HepG2 (cell line): ENCODE results near the gene DNMT1. TPM values are rescaled to one million over a fixed set of nuclear protein-coding genes. Genes with fewer than 3 reads are reported as not detected.

ENCODE experiments used
- ATAC-seq: fragments of 200-7000 bp; cut with Tn5 transposase; 3 replicates; pipeline ENCODE4 v1.9.1; 2020; ENCODE audit warnings: mild to moderate bottlenecking, moderate library complexity
- BruUV-seq: library from RNA; stranded (reverse); fragments of 400-500 nt; replicated peaks from 2 replicates; lab custom pipeline; 2021; lab: Mats Ljungman, UMichigan
- CTCF ChIA-PET: fragments of 300-600 bp; formaldehyde crosslinking; extraction: SDS; loops from one replicate; lab custom pipeline; 2021; ENCODE audit warnings: low total read pairs, inconsistent platforms, low intra/inter-chr PET ratio; lab: Yijun Ruan, JAX
- POLR2A ChIA-PET: fragments of 350-600 bp; sonication (Branson Sonifier 250); formaldehyde crosslinking; loops from one replicate; lab custom pipeline; 2020; ENCODE audit warnings: antibody characterized with exemption, inconsistent platforms; lab: Yijun Ruan, JAX
- DNase-seq: peaks from one replicate; pipeline ENCODE4 v3.0.0-alpha.2; 2015; ENCODE audit warnings: low spot score
- FAIRE-seq: peaks from 3 replicates; lab custom pipeline; 2011; peaks lifted over from hg19 to GRCh38; lab: Jason Lieb, UNC
- H2AFZ ChIP-seq: one replicate; pipeline ENCODE4 v1.6.1; 2011; ENCODE audit warnings: low read length, inconsistent platforms
- H3K27ac ChIP-seq: fragments of 300-600 bp; 3 replicates; pipeline ENCODE4 v1.8.0; 2011; ENCODE audit warnings: mixed run types, mild to moderate bottlenecking, mixed read lengths, low read length, inconsistent platforms; ENCODE audit not compliant: insufficient read depth; ENCODE audit errors: extremely low read length
- H3K27me3 ChIP-seq, 2 experiments: fragments of 200-600 bp in 1 of 2; 2 replicates in 1 of 2; 3 replicates in 1 of 2; pipeline versions ENCODE4 v1.6.0 to v1.8.0; 2011; ENCODE audit warnings: low read length in 2 of 2, mild to moderate bottlenecking in 2 of 2, moderate library complexity in 2 of 2, inconsistent platforms in 1 of 2; ENCODE audit not compliant: insufficient read depth in 2 of 2, control insufficient read depth in 1 of 2
- H3K36me3 ChIP-seq, 2 experiments: fragments of 200-600 bp in 1 of 2; replicated peaks in 1 of 2; 2 replicates in 1 of 2; 3 replicates in 1 of 2; pipeline versions ENCODE4 v1.5.1 to v1.8.0; 2011; ENCODE audit warnings: low read length in 2 of 2, inconsistent platforms in 1 of 2; ENCODE audit not compliant: insufficient read depth in 2 of 2, control insufficient read depth in 1 of 2
- H3K4me1 ChIP-seq: 2 replicates; pipeline ENCODE4 v1.5.1; 2012; ENCODE audit warnings: low read length, inconsistent platforms; ENCODE audit not compliant: insufficient read depth
- H3K4me2 ChIP-seq: 2 replicates; pipeline ENCODE4 v1.6.0; 2011; ENCODE audit warnings: low read depth, low read length, inconsistent platforms
- H3K4me3 ChIP-seq, 3 experiments: fragments of 200-600 bp in 1 of 3; sonication (generic), shearing (Covaris generic) in 1 of 3; replicated peaks in 1 of 3; 2 replicates each; pipeline ENCODE4 v1.5.1; 2011 to 2016; ENCODE audit warnings: low read length in 3 of 3, inconsistent platforms in 2 of 3, low read depth in 2 of 3, mild to moderate bottlenecking in 2 of 3, control low read depth in 1 of 3, mixed read lengths in 1 of 3; ENCODE audit not compliant: insufficient read depth in 1 of 3
- H3K79me2 ChIP-seq: one replicate; pipeline ENCODE4 v1.6.1; 2011; ENCODE audit warnings: low read length, inconsistent platforms; ENCODE audit not compliant: insufficient read depth
- H3K9ac ChIP-seq: 2 replicates; pipeline ENCODE4 v1.6.0; 2011; ENCODE audit warnings: mild to moderate bottlenecking, low read depth, low read length, inconsistent platforms; ENCODE audit not compliant: insufficient read depth
- H3K9me3 ChIP-seq: 2 replicates; pipeline ENCODE4 v1.5.1; 2012; ENCODE audit warnings: mild to moderate bottlenecking, low read length
- H4K20me1 ChIP-seq: 2 replicates; pipeline ENCODE4 v1.6.0; 2011; ENCODE audit warnings: inconsistent platforms, mild to moderate bottlenecking, low read length, moderate library complexity; ENCODE audit not compliant: insufficient read depth
- GABPB1 ChIP-seq: IDR thresholded peaks from 2 replicates; pipeline ENCODE4 v1.6.1; 2016; ENCODE audit warnings: mild to moderate bottlenecking, missing genetic modification reagents, moderate library complexity, missing compliant biosample characterization
- HHEX ChIP-seq: IDR thresholded peaks from 2 replicates; pipeline ENCODE4 v1.6.1; 2016; ENCODE audit warnings: control low read depth
- HMGA1 ChIP-seq: sonication (generic); formaldehyde crosslinking; conservative IDR thresholded peaks from 2 replicates; pipeline ENCODE4 v1.4.0; 2020; ENCODE audit warnings: missing genetic modification reagents
- HNRNPH1 ChIP-seq: fragments of 200-400 bp; formaldehyde crosslinking; optimal IDR thresholded peaks from 2 replicates; pipeline ENCODE3; 2017; ENCODE audit warnings: mild to moderate bottlenecking, low read depth, low read length
- KMT2A ChIP-seq: sonication (generic); formaldehyde crosslinking; IDR thresholded peaks from 2 replicates; pipeline ENCODE4 v1.4.0; 2020; ENCODE audit warnings: missing genetic modification reagents
- MLX ChIP-seq: IDR thresholded peaks from 2 replicates; pipeline ENCODE4 v1.6.1; 2016
- ONECUT2 ChIP-seq: sonication (generic); formaldehyde crosslinking; IDR thresholded peaks from 2 replicates; pipeline ENCODE4 v1.4.0; 2020; ENCODE audit warnings: missing genetic modification reagents
- PLRG1 ChIP-seq: fragments of 450-650 bp; conservative IDR thresholded peaks from 2 replicates; pipeline ENCODE4 v1.6.1; 2016
- REPIN1 ChIP-seq: sonication (generic); formaldehyde crosslinking; IDR thresholded peaks from 2 replicates; pipeline ENCODE4 v1.8.0; 2022; ENCODE audit warnings: missing genetic modification reagents, low read depth, mild to moderate bottlenecking, borderline replicate concordance
- SIX1 ChIP-seq: sonication (generic); formaldehyde crosslinking; IDR thresholded peaks from 2 replicates; pipeline ENCODE4 v1.4.0; 2020; ENCODE audit warnings: missing genetic modification reagents, borderline replicate concordance
- SMC3 ChIP-seq: IDR thresholded peaks from 2 replicates; pipeline ENCODE4 v1.6.1; 2011; ENCODE audit warnings: low read length, improper control_type of control experiment
- SNAPC5 ChIP-seq: sonication (generic); formaldehyde crosslinking; IDR thresholded peaks from 2 replicates; pipeline ENCODE4 v1.8.1; 2023; ENCODE audit warnings: mild to moderate bottlenecking, missing genetic modification reagents, borderline replicate concordance
- SOX13 ChIP-seq, 3 experiments: fragments of 450-650 bp in 1 of 3; sonication (generic) in 1 of 3; formaldehyde crosslinking in 1 of 3; IDR thresholded peaks in 2 of 3; conservative IDR thresholded peaks in 1 of 3; 2 replicates each; pipeline versions ENCODE4 v1.5.0 to v1.6.1; 2016 to 2020; ENCODE audit warnings: antibody characterized with exemption in 1 of 3, mild to moderate bottlenecking in 1 of 3, missing compliant biosample characterization in 1 of 3, missing genetic modification reagents in 1 of 3, moderate library complexity in 1 of 3
- ZFP1 ChIP-seq: IDR thresholded peaks from 2 replicates; pipeline ENCODE4 v1.6.1; 2016
- ZMAT5 ChIP-seq: sonication (generic); formaldehyde crosslinking; IDR thresholded peaks from 2 replicates; pipeline ENCODE4 v1.5.0; 2020; ENCODE audit warnings: mild to moderate bottlenecking, low read depth, missing genetic modification reagents, borderline replicate concordance
- ZNF205 ChIP-seq: IDR thresholded peaks from 2 replicates; pipeline ENCODE4 v1.6.1; 2018; ENCODE audit warnings: missing biosample characterization, missing genetic modification reagents
- ZNF296 ChIP-seq: sonication (generic); formaldehyde crosslinking; conservative IDR thresholded peaks from 2 replicates; pipeline ENCODE4 v1.5.0; 2020; ENCODE audit warnings: mild to moderate bottlenecking, missing genetic modification reagents
- ZNF34 ChIP-seq: sonication (generic); formaldehyde crosslinking; IDR thresholded peaks from 2 replicates; pipeline ENCODE4 v1.4.0; 2020; ENCODE audit warnings: mild to moderate bottlenecking, missing genetic modification reagents, borderline replicate concordance
- ZNF83 ChIP-seq: sonication (generic); formaldehyde crosslinking; IDR thresholded peaks from 2 replicates; pipeline ENCODE4 v1.4.0; 2020; ENCODE audit warnings: missing genetic modification reagents, mild to moderate bottlenecking, borderline replicate concordance
- ZNF850 ChIP-seq: sonication (generic); formaldehyde crosslinking; conservative IDR thresholded peaks from 2 replicates; pipeline ENCODE4 v1.9.0; 2021; ENCODE audit warnings: mild to moderate bottlenecking, missing genetic modification reagents
- WGBS: methylation state at CpG from one replicate; pipeline ENCODE4 v1.1.6; 2017; ENCODE audit warnings: low lambda C conversion rate; 5-methylcytosine and 5-hydroxymethylcytosine counted together
- in situ Hi-C: cut with HindIII; loops from 2 replicates; pipeline ENCODE4 v1.10.0; 2017; ENCODE audit warnings: low pct_unique_long_range_greater_than_20kb; ENCODE audit not compliant: extremely low pct_ligation_motif_present
- intact Hi-C: fragments of 100-400 bp; cut with micrococcal nuclease; formaldehyde crosslinking; loops from one replicate; pipeline ENCODE4 v1.10.0; 2022; ENCODE audit not compliant: unreplicated experiment
- polyA plus RNA-seq, 8 experiments: library from polyadenylated mRNA; depleted of rRNA in 3 of 8; stranded (reverse) in 7 of 8; unstranded in 1 of 8; fragments of >200 nt; fragmentation: Illumina TruSeq in 4 of 8; extraction: Trizol in 4 of 8; gene quantifications; 2 replicates each; pipeline versions ENCODE4 v1.2.1 to v1.2.3, GENCODE V29; 2011 to 2016; ENCODE audit warnings: low read depth in 4 of 8, missing spikeins in 1 of 8, mixed read lengths in 1 of 8; ENCODE audit not compliant: insufficient read depth in 1 of 8
- total RNA-seq, 5 experiments: library from RNA; depleted of rRNA; stranded (reverse); fragments of >200 nt; fragmentation: Illumina TruSeq; extraction: Trizol; gene quantifications; 2 replicates each; pipeline ENCODE4 v1.2.3, GENCODE V29; 2016; ENCODE audit warnings: low read depth in 1 of 5
- TF ChIP-seq, protein P1 (sequence below): IDR thresholded peaks from 2 replicates; pipeline ENCODE4 v1.6.1; 2018; ENCODE audit warnings: missing genetic modification reagents, mild to moderate bottlenecking, missing compliant biosample characterization
- TF ChIP-seq, protein P2 (sequence below): sonication (generic); formaldehyde crosslinking; IDR thresholded peaks from 2 replicates; pipeline ENCODE4 v1.4.0; 2020; ENCODE audit warnings: missing genetic modification reagents; ENCODE audit errors: not compliant biosample characterization

DNMT1 gene
- total and polyA plus RNA-seq, 2 of the 13 experiments (the other 11 are each of a cell fraction or from before 2014, with no cell fraction given): 31.2 to 91.1 TPM

- Histone ChIP-seq H3K4me3 (no peak overlapping the region), H2AFZ (no peak overlapping the region), H3K9ac (no peak overlapping the region), H3K36me3 (peaks cover 39 to 66% of the 10 kb centered on the region in 2 experiments), H3K27ac (peak overlapping the region; percentile 39), H3K9me3 (no peaks in the 10 kb centered on the region), H3K27me3 (no peaks in the 10 kb centered on the region), H3K79me2 (peaks cover 5% of the 10 kb centered on the region), H3K4me1 (peaks cover 20% of the 10 kb centered on the region), H3K4me2 (no peak overlapping the region), H4K20me1 (peaks cover 13% of the 10 kb centered on the region; the same call in 1 of the 2 replicates)
- POLR2A ChIA-PET: interaction anchor here (0.9 to 1.5 kb wide), 3 partner anchors 14 to 144 kb away, joined by 3 to 5 read pairs (median 3); no protein-coding TSS in a partner anchor
- FAIRE-seq: no peak
- CTCF ChIA-PET: interaction anchor here (0.7 kb wide), 1 partner anchor 182 kb away, joined by 3 read pairs; no protein-coding TSS in a partner anchor
- no TSS peak for BruUV-seq
- in situ Hi-C loops (no loop called here), intact Hi-C loops (no loop called here)
- 36% methylated on average over 19 of the region's 25 CpGs for WGBS
- DNase-seq: peak; percentile 47
- peak; percentile 43 for ATAC-seq
- no peak for TF ChIP-seq HMGA1
- TF ChIP-seq ZNF296 (CRISPR knock-in tag): no peak
- TF ChIP-seq ZNF34: no peak
- no peak for TF ChIP-seq KMT2A
- no peak for TF ChIP-seq ONECUT2 (CRISPR knock-in tag)
- no peak for TF ChIP-seq SIX1 (CRISPR knock-in tag)
- no peak for TF ChIP-seq ZNF205
- no peak for TF ChIP-seq REPIN1 (CRISPR knock-in tag)
- TF ChIP-seq GABPB1 (CRISPR knock-in tag): peak; percentile 32; the same call in 1 of the 2 replicates
- TF ChIP-seq MLX (CRISPR knock-in tag): no peak
- TF ChIP-seq ZMAT5 (CRISPR knock-in tag): no peak
- TF ChIP-seq SMC3: no peak; the same call in 1 of the 2 replicates
- TF ChIP-seq, protein P1, sequence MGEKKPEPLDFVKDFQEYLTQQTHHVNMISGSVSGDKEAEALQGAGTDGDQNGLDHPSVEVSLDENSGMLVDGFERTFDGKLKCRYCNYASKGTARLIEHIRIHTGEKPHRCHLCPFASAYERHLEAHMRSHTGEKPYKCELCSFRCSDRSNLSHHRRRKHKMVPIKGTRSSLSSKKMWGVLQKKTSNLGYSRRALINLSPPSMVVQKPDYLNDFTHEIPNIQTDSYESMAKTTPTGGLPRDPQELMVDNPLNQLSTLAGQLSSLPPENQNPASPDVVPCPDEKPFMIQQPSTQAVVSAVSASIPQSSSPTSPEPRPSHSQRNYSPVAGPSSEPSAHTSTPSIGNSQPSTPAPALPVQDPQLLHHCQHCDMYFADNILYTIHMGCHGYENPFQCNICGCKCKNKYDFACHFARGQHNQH: no peak
- TF ChIP-seq HHEX (CRISPR knock-in tag): no peak
- no peak for TF ChIP-seq ZNF83
- no peak for TF ChIP-seq SOX13 (IDR thresholded peaks at IDR 0.05)
- TF ChIP-seq SOX13 (CRISPR knock-in tag; conservative IDR thresholded peaks at IDR 0.05 in 1 of 2, IDR thresholded peaks at IDR 0.05 in 1 of 2): no peak; a peak in 1 of 4 replicates
- no peak for TF ChIP-seq SNAPC5 (CRISPR knock-in tag)
- TF ChIP-seq, protein P2, sequence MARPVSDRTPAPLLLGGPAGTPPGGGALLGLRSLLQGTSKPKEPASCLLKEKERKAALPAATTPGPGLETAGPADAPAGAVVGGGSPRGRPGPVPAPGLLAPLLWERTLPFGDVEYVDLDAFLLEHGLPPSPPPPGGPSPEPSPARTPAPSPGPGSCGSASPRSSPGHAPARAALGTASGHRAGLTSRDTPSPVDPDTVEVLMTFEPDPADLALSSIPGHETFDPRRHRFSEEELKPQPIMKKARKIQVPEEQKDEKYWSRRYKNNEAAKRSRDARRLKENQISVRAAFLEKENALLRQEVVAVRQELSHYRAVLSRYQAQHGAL: no peak
- TF ChIP-seq ZFP1 (CRISPR knock-in tag): no peak
- no peak for TF ChIP-seq PLRG1
- TF ChIP-seq HNRNPH1: peak; percentile 62
- TF ChIP-seq ZNF850 (CRISPR knock-in tag): no peak
Measured at GRCh38 chr19:10112895-10113591, 81.7 kb downstream of the DNMT1 start.
